DMS 273 treated with DMSO at 0.1 percent for 48 hours (cell line): ENCODE data around the gene GPR137.

Experiments
- DNase-seq: peaks from one replicate; lab custom pipeline; 2025; lab: John Stamatoyannopoulos, UW

Gene GPR137

DNA sequence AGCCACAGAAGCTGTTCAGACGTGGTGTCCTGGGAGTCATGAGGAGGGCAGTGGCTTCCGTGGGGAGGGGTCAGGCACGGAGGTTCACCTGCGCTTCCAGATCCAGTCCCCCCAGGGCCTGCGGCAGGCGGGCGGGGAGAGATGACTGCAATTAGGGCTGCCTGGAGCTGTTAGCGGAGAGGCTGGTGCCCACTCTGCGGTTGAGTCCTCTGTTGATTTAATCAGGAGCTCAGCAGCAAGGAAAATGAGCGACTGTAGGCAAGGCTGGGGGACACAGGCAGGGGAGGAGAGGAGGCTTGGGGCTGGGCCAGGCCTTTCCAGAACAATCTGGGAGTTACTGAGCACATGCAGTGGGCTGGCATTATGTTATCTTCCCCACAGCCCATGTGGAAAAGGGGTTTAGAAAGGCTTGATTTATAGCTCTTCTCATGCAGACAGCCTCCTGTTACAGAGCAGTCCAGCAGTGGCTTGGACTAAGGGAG is 21.2 kb upstream of the GPR137 start:
- DNase-seq, result no peak

DNA sequence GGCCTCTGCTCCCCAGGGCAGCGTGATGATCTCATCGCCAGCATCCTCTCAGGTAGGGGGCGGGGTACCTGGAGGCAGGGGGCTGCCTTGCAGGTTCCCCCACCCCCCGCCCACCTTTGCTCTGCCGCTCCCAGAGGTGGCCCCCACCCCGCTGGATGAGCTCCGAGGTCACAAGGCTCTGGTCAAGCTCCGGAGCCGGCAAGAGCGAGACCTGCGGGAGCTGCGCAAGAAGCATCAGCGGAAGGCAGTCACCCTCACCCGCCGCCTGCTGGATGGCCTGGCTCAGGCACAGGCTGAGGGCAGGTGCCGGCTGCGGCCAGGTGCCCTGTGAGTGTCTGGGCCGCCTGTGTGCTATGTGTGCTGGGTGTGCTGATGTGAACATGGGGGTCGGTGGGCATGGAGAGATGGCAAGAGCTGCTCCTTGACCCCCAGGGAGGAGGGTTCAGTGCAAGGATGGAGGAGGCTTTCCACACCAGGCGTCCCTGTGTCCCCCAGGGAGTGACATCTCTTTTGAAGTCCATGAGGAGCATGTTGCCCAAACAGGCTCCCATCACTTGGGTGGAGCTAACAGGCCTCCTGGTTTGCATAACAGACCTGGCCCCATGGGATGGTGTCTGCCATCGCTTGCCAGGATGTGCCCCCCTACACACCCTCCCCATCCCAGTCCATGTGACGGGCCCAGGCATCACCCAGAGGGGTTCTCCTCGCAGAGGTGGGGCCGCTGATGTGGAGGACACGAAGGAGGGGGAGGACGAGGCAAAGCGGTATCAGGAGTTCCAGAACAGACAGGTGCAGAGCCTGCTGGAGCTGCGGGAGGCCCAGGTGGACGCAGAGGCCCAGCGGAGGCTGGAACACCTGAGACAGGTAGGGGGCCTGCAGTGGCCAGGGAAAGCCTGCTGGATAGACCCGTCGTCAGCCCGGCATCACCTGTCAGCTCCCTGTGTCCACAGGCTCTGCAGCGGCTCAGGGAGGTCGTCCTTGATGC is 20.2 kb upstream of the GPR137 start:
- DNase-seq, result no peak

DNA sequence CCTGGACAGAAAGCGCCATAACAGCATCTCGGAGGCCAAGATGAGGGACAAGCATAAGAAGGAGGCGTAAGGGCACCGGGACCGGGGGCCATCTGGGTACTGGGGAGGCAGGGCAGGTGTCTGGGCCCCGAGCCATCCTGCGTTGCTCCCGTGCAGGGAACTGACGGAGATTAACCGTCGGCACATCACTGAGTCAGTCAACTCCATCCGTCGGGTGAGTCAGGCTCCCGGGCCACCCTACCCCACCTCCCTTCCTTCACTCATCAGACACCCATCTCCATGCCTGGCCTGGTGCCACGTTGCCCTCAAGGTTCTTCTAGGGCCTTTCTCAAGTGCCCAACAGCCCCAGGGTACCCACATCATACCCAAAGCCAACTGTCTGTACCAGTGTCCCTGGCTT is 19.3 kb upstream of the GPR137 start:
- no peak for DNase-seq

- DNase-seq, result no peak
Measured at GRCh38 chr11:64267207-64267945, 18.3 kb upstream of the GPR137 start.

DNA sequence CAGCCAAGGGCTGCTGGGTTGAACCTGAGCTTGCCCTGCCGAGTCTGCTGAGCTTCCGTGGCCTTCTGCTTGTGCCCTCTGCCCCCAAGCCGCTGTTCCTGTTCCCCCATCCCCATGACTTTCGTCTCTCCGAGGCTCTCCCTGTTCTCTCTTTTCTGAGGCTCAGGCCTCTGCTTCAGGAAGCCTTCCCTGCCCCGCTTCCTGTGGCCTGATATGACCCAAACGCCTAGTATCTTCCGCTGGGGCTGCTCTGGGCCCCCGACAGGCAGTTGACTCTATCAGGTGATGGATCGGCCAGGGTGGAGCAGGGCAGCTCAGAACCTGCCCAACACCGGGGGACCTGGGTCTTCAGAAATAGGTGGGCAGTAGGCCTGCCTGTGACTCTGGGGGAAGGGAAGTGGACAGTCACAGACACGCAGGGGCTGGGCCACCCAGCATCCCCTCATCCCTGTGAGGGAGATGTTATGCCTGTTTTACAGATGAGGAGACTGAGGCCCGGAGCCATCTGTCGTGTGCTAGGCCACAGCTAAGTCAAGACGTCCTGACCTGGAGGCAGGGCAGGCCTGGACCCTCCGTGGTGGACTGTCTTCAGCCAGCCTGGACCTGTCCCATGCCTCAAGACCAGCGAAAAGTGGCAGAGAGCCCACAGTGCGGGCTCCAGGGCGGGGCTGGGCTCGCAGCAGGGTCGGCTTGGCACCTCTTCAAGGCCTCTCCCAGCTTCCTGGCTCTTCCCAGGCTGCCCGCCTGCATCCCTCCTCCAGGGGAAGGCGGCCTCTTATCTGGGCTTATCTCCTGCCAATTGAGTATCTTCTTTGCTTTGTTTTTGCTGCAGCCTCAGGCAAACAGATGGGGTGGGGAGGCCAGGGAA is 17.4 kb upstream of the GPR137 start:
- peak; percentile 68 for DNase-seq

DNA sequence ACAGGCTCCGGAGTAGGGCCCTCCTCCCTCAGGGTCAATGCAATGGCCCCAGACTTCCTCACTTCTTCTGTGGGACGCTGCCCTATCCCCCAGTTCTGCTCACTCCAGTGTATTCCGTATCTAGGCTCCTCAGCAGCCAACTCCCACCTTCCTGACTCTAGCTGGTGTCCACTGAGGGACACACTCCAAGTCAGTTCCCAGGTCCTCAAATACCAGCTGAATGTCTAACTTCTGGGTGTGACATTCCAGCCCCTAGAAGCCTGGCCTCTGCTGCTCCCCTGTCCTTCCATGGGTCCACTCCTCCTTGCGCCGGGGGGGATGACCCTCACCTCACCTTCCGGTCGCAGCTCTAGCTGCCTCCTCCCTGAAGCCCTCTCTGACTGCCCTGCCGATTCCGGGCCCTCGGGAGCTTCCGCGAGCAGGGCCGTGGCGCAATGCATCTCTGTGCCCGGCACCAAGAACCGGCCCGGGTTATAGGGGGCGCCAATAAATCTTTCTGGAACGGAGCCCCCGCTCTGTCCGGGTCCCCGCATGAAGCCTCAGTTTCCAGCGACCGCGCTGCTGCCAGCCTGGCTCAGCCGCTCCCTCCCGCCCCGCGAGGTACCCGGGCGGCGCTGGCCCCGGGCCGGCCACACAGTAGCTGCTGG is 16.6 kb upstream of the GPR137 start:
- no peak for DNase-seq

GRCh38 chr11:64269540-64270220 is 16.0 kb upstream of the GPR137 start:
- DNase-seq, result peak; percentile 95

- no peak for DNase-seq
Measured at GRCh38 chr11:64275031-64275800, 10.4 kb upstream of the GPR137 start.

DNA sequence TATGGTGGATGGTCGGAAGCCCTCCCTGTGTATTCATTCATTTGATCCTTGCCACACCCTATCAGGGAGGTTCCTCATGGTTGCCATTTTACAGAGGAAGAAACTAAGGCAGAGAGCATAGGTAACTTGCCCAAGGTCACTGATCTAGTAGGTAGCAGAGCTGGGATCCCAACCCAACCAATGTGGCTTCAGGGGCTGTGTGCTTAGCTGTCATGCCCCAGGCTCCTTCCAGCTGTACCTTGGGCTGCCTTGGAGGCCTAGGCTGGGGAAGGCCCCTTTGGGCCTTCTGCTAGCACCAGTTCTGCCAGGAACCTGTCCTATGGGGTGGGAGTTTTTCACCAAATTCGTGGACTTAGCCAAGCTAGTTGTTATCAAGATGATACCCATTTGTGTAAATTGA is 9.8 kb upstream of the GPR137 start:
- DNase-seq, result no peak

DNA sequence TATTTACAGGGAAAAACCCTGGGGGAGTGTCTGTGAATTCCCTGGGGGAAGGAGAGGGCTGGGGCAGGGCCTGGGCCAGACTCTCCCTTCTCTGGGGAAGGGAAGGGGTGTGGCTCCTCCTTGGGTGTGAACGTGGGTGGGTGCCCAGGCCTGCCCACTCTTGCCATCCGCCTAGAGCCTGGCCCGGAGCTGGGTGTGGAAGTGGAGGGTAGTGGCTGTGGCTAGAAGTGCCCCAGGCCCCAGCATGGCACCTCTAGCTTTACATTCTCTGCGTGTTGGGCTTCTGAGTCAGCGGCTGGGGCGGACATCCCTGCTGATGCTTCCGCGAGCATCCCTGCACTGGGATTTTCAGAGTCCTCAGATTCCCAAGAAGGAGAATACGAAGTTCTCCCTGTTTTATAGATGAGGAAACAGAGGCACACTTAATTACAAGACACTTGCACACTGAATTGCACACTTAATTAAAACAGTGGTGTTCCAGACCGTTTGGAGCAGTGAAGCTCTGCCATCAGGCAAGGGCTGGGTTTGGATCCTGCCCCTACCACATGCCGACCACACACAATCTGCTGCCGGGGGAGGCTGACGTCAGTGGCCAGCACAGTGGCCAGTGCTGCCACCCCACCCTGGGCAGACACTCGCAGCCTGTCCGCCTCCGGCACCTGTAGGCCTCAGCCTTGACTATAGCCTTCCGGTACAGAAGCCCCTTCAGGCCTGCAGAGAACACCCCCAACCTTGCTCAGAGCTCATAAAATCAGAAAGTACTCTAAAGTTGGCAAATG is 8.8 kb upstream of the GPR137 start:
- DNase-seq, result no peak

GRCh38 chr11:64278576-64279190 is 7.0 kb upstream of the GPR137 start:
- no peak for DNase-seq

- DNase-seq, result no peak
Measured at GRCh38 chr11:64281957-64282770, 3.5 kb upstream of the GPR137 start.

DNA sequence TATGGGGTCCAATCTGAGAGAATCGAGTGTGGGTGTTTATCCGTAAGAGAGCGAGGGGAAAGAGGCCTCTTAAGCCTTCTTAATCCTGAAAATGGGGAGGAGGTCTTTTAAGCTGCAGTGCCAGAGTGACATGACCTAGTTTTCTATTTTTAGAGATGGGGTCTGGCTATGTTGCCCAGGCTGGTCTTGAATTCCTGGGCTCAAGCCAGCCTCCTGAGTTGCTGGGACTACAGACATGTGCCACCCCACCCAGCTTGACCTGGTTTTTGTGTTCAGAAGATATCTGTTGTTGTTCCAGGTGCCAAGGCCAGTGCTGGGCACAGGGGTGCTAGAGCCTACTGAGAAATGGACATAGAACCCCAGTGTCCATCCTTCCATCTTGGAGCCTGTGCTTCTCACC is 2.6 kb upstream of the GPR137 start:
- DNase-seq, result no peak

DNA sequence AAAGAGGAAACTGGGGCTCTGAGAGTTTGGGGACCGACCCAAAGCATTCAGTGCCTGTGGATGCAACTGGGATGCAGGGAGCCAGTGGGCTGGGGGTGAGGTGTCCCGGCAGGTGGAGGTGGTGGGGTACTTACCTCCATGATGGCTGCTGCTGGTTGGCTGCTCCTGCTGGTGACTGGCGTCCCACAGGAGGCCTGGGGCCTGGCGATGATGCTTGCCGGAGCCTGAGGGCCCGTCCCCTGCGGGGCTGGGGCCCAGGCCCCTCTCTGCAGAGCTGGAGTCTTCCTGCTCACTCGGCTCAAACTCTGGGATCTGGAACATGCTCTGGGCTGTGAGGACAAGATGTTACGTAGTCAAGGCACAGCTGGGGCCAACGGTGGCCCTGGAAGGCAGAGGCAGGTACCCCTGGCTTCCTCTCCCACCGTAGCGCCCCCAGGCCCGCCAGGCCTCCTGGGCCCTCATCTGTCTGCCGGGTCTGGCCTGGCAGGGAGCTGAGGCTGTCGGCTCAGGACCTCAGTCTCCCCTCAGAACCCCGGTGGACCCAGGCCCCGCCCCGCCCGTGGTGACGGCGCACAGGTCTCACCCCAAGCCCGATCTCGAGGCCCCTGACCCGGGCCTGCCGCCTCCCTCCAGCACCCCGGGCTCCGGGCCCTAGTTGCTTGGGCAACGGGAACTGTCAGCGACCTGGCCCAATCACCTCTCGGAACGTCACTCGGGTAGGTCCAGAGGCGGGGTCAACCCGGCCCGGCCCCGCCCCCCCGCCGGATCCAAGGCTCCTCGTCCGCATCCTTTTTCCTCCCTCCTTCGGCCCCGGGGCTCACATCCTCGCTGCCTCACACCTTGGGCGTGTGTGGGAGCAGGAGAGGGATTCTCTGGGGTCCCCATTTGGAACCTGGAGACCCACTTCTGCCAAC is 1.3 kb upstream of the GPR137 start, which contains the start of gene BAD:
Gene BAD (minus strand): TSS at position 618 of the 914 bp plus-strand sequence. CDS start 297 bp downstream, at position 321.
- DNase-seq, result peak; percentile 53

GRCh38 chr11:64285885-64286800 is 495 bp downstream of the GPR137 start:
- DNase-seq, result peak; percentile 23

GRCh38 chr11:64286801-64287159 is 1.1 kb downstream of the GPR137 start:
- DNase-seq, result no peak
